Astrocyte (in vitro differentiated cells and primary cell): Measurements from ENCODE around the gene ROPN1B. TPM values are rescaled to one million over a fixed set of nuclear protein-coding genes. Genes with fewer than 3 reads are reported as not detected.
A peak's percentile ranks its signal among the peaks of the same experiment; 100 is the strongest.
"Not testable (repeated sequence)": the region's sequence is repeated elsewhere in the genome, so short reads cannot be mapped to it uniquely, and the experiment has no call there.

Experiments used
- DNase-seq: peaks from one replicate; pipeline ENCODE4 v3.0.0-alpha.2; 2010; ENCODE audit warnings: low read depth
- FAIRE-seq: peaks from 2 replicates; lab custom pipeline; 2011; peaks lifted over from hg19 to GRCh38; lab: Jason Lieb, UNC
- H2AFZ ChIP-seq: 2 replicates; pipeline ENCODE4 v1.6.0; 2012; ENCODE audit warnings: low read depth, low read length, inconsistent platforms
- H3K27ac ChIP-seq: 2 replicates; pipeline ENCODE4 v1.5.1; 2011; ENCODE audit warnings: low read depth, low read length, inconsistent platforms
- H3K27me3 ChIP-seq: 2 replicates; pipeline ENCODE4 v1.6.0; 2011; ENCODE audit warnings: low read length, inconsistent platforms; ENCODE audit not compliant: insufficient read depth
- H3K36me3 ChIP-seq: 2 replicates; pipeline ENCODE4 v1.5.1; 2011; ENCODE audit warnings: low read length, inconsistent platforms; ENCODE audit not compliant: insufficient read depth
- H3K4me1 ChIP-seq: 2 replicates; pipeline ENCODE4 v1.5.1; 2011; ENCODE audit warnings: low read length, inconsistent platforms; ENCODE audit not compliant: insufficient read depth
- H3K4me2 ChIP-seq: 2 replicates; pipeline ENCODE4 v1.6.0; 2012; ENCODE audit warnings: low read length, inconsistent platforms
- H3K4me3 ChIP-seq: 2 replicates; pipeline ENCODE4 v1.5.1; 2011; ENCODE audit warnings: low read depth, mild to moderate bottlenecking, low read length, inconsistent platforms; ENCODE audit not compliant: insufficient read depth
- H3K79me2 ChIP-seq: 2 replicates; pipeline ENCODE4 v1.6.0; 2012; ENCODE audit warnings: mild to moderate bottlenecking, low read length, inconsistent platforms; ENCODE audit not compliant: insufficient read depth
- H3K9ac ChIP-seq: 2 replicates; pipeline ENCODE4 v1.6.0; 2012; ENCODE audit warnings: mild to moderate bottlenecking, low read length, inconsistent platforms
- H3K9me3 ChIP-seq: 2 replicates; pipeline ENCODE4 v1.5.1; 2012; ENCODE audit warnings: low read depth, mild to moderate bottlenecking, low read length, inconsistent platforms; ENCODE audit not compliant: insufficient read depth
- H4K20me1 ChIP-seq: 2 replicates; pipeline ENCODE4 v1.6.0; 2012; ENCODE audit warnings: low read length, inconsistent platforms; ENCODE audit not compliant: insufficient read depth
- H3K27ac Mint-ChIP-seq: one replicate; pipeline ENCODE4 v1.8.0; 2021; ENCODE audit warnings: mild to moderate bottlenecking, mixed read lengths; ENCODE audit not compliant: unreplicated experiment
- H3K27me3 Mint-ChIP-seq: one replicate; pipeline ENCODE4 v1.8.0; 2021; ENCODE audit warnings: low read depth, mixed read lengths; ENCODE audit not compliant: unreplicated experiment
- H3K36me3 Mint-ChIP-seq: one replicate; pipeline ENCODE4 v1.8.0; 2021; ENCODE audit warnings: low read depth, mixed read lengths; ENCODE audit not compliant: unreplicated experiment
- H3K4me1 Mint-ChIP-seq: one replicate; pipeline ENCODE4 v1.8.0; 2021; ENCODE audit warnings: low read depth, mixed read lengths; ENCODE audit not compliant: unreplicated experiment
- H3K4me3 Mint-ChIP-seq: one replicate; pipeline ENCODE4 v1.8.0; 2021; ENCODE audit warnings: mild to moderate bottlenecking, moderate library complexity, mixed read lengths; ENCODE audit not compliant: unreplicated experiment
- H3K9me3 Mint-ChIP-seq: one replicate; pipeline ENCODE4 v1.8.0; 2021; ENCODE audit warnings: mild to moderate bottlenecking, mixed read lengths; ENCODE audit not compliant: unreplicated experiment
- EZH2 ChIP-seq: IDR thresholded peaks from 2 replicates; pipeline ENCODE4 v1.6.1; 2012; ENCODE audit warnings: mild to moderate bottlenecking, low read length, inconsistent platforms; ENCODE audit not compliant: insufficient read depth
- total RNA-seq: library from RNA; stranded (reverse); gene quantifications from 2 replicates; pipeline ENCODE4 v1.2.1, GENCODE V29; 2021
- TF ChIP-seq, protein P1 (sequence below): IDR thresholded peaks from 2 replicates; pipeline ENCODE4 v1.5.1; 2011; ENCODE audit warnings: low read depth, mild to moderate bottlenecking, inconsistent platforms, low read length, moderate library complexity; ENCODE audit not compliant: insufficient read depth

Gene ROPN1B
- total RNA-seq, 1 donor from 2014 or later, result not detected

GRCh38 chr3:125990253-125990970 is 21.4 kb downstream of the ROPN1B start:
- FAIRE-seq (no peak), DNase-seq (peak; percentile 79)
- Mint-ChIP-seq H3K9me3 (no peaks in the 10 kb centered on the region), H3K27ac (peak overlapping the region; percentile 85), H3K36me3 (no peaks in the 10 kb centered on the region), H3K27me3 (peaks cover 2% of the 10 kb centered on the region), H3K4me1 (no peaks in the 10 kb centered on the region), H3K4me3 (peak overlapping the region; percentile 95)
- H3K79me2 ChIP-seq, result no peaks in the 10 kb centered on the region
- TF ChIP-seq EZH2, result peak; percentile 23
- TF ChIP-seq, protein P1, sequence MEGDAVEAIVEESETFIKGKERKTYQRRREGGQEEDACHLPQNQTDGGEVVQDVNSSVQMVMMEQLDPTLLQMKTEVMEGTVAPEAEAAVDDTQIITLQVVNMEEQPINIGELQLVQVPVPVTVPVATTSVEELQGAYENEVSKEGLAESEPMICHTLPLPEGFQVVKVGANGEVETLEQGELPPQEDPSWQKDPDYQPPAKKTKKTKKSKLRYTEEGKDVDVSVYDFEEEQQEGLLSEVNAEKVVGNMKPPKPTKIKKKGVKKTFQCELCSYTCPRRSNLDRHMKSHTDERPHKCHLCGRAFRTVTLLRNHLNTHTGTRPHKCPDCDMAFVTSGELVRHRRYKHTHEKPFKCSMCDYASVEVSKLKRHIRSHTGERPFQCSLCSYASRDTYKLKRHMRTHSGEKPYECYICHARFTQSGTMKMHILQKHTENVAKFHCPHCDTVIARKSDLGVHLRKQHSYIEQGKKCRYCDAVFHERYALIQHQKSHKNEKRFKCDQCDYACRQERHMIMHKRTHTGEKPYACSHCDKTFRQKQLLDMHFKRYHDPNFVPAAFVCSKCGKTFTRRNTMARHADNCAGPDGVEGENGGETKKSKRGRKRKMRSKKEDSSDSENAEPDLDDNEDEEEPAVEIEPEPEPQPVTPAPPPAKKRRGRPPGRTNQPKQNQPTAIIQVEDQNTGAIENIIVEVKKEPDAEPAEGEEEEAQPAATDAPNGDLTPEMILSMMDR, result no peak
- H3K9ac ChIP-seq, result peak overlapping the region; percentile 80
- H3K27me3 ChIP-seq, result peaks cover 5% of the 10 kb centered on the region
- H4K20me1 ChIP-seq, result no peaks in the 10 kb centered on the region
- H3K9me3 ChIP-seq, result no peaks in the 10 kb centered on the region
- H3K4me2 ChIP-seq, result peak overlapping the region; percentile 82
- H3K4me1 ChIP-seq, result no peaks in the 10 kb centered on the region
- H3K4me3 ChIP-seq, result peak overlapping the region; percentile 62
- peak overlapping the region; percentile 4 for H3K27ac ChIP-seq
- no peaks in the 10 kb centered on the region for H3K36me3 ChIP-seq
- peak overlapping the region; percentile 78 for H2AFZ ChIP-seq

GRCh38 chr3:125996751-125997150 is 27.8 kb downstream of the ROPN1B start:
- H3K9me3 Mint-ChIP-seq, result peaks cover 23% of the 10 kb centered on the region
- not testable (repeated sequence) for H3K4me3 ChIP-seq, H3K4me2 ChIP-seq, H2AFZ ChIP-seq, FAIRE-seq, H3K36me3 ChIP-seq, H3K4me1 Mint-ChIP-seq, H3K27ac ChIP-seq, DNase-seq, H3K27me3 ChIP-seq, H3K27me3 Mint-ChIP-seq, H4K20me1 ChIP-seq, H3K9me3 ChIP-seq, H3K36me3 Mint-ChIP-seq, H3K9ac ChIP-seq, H3K4me3 Mint-ChIP-seq, H3K79me2 ChIP-seq, H3K27ac Mint-ChIP-seq, H3K4me1 ChIP-seq

DNA sequence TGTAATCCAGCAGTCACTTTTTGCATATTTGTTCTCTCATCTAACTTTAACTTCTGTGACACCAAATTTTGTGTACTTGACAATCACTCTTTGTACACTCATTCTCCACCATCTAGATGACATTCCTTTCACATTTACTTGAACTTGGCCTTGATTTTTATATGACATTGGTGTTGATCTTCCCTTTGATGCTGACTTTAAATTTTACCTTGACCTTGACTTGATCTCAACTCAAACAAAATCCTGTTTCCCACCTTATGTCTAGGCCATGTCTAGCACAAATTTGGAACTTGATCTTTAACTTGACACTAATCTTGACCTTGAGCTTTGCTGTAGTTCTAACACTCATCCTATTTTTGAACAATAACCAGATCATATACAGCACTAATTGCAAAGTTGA is 33.2 kb downstream of the ROPN1B start:
- no peak for FAIRE-seq
- H3K9me3 Mint-ChIP-seq, result peaks cover 20% of the 10 kb centered on the region
- no peak overlapping the region for H2AFZ ChIP-seq

More for the DNA sequence above, 33.2 kb downstream of the ROPN1B start:
- H3K4me3 Mint-ChIP-seq, result no peak overlapping the region
- no peaks in the 10 kb centered on the region for H4K20me1 ChIP-seq
- no peak overlapping the region for H3K27ac Mint-ChIP-seq
- no peaks in the 10 kb centered on the region for H3K79me2 ChIP-seq
- H3K4me1 Mint-ChIP-seq, result no peaks in the 10 kb centered on the region
- no peak for DNase-seq
- peaks cover 2% of the 10 kb centered on the region for H3K27me3 Mint-ChIP-seq
- H3K36me3 Mint-ChIP-seq, result peaks cover 9% of the 10 kb centered on the region
- no peak overlapping the region for H3K4me2 ChIP-seq
- no peak overlapping the region for H3K4me3 ChIP-seq
- H3K27me3 ChIP-seq, result no peaks in the 10 kb centered on the region
- TF ChIP-seq EZH2, result no peak
- TF ChIP-seq, protein P1, result no peak
- no peaks in the 10 kb centered on the region for H3K9me3 ChIP-seq
- no peak overlapping the region for H3K9ac ChIP-seq
- no peak overlapping the region for H3K27ac ChIP-seq
- H3K4me1 ChIP-seq, result no peaks in the 10 kb centered on the region
- no peaks in the 10 kb centered on the region for H3K36me3 ChIP-seq
